GM12878 (cell line): ENCODE data around the gene FGR. TPM values are rescaled to one million over a fixed set of nuclear protein-coding genes. Genes with fewer than 3 reads are reported as not detected.

Experiments
- FOS ChIP-seq: IDR thresholded peaks from 3 replicates; pipeline ENCODE4 v1.6.1; 2011; ENCODE audit warnings: borderline replicate concordance; ENCODE audit not compliant: insufficient read length; ENCODE audit errors: extremely low read depth
- MTA2 ChIP-seq: fragments of 450-650 bp; IDR thresholded peaks from 2 replicates; pipeline ENCODE4 v1.6.1; 2016; ENCODE audit warnings: low read depth, mild to moderate bottlenecking, moderate library complexity
- MTA3 ChIP-seq: IDR thresholded peaks from 2 replicates; pipeline ENCODE4 v1.6.1; 2012; ENCODE audit warnings: low read length, inconsistent platforms, borderline replicate concordance
- MXI1 ChIP-seq: fragments of 150-350 bp; IDR thresholded peaks from 2 replicates; pipeline ENCODE4 v1.6.1; 2011; ENCODE audit warnings: low read depth, mild to moderate bottlenecking, inconsistent platforms, low read length, improper control_type of control experiment
- SP1 ChIP-seq: IDR thresholded peaks from one replicate; pipeline ENCODE4 v1.6.1; 2011; ENCODE audit warnings: low read depth, low read length
- STAT3 ChIP-seq: IDR thresholded peaks from 2 replicates; pipeline ENCODE4 v1.6.1; 2011; ENCODE audit warnings: low read depth, low read length, improper control_type of control experiment
- TCF12 ChIP-seq: IDR thresholded peaks from 2 replicates; pipeline ENCODE4 v1.6.1; 2011; ENCODE audit warnings: low read depth, mild to moderate bottlenecking, low read length
- ZBTB11 ChIP-seq: fragments of 450-650 bp; formaldehyde crosslinking; IDR thresholded peaks from 2 replicates; pipeline ENCODE4 v1.5.0; 2022; ENCODE audit warnings: mild to moderate bottlenecking, missing genetic modification characterization
- ZNF24 ChIP-seq: fragments of 450-650 bp; IDR thresholded peaks from 2 replicates; pipeline ENCODE4 v1.6.1; 2017; ENCODE audit warnings: antibody characterized with exemption, mild to moderate bottlenecking
- polyA plus RNA-seq, 11 experiments: library from polyadenylated mRNA; depleted of rRNA in 4 of 11; unstranded in 6 of 11; stranded (reverse) in 5 of 11; fragments of >200 nt; fragmentation: Nextera tagmentation in 4 of 11; fragmentation: Illumina TruSeq in 1 of 11; extraction: Ambion mirVana in 4 of 11; extraction: Trizol in 1 of 11; gene quantifications; 1 replicate in 1 of 11; 2 replicates in 10 of 11; pipeline versions ENCODE4 v1.2.1 to v1.2.3, GENCODE V29; 2011 to 2016; ENCODE audit warnings: inconsistent platforms in 2 of 11, missing spikeins in 2 of 11, low read depth in 1 of 11
- total RNA-seq, 4 experiments: library from RNA; depleted of rRNA in 3 of 4; stranded (reverse); fragments of >200 nt in 3 of 4; fragmentation: Illumina TruSeq in 1 of 4; extraction: Trizol in 1 of 4; gene quantifications; 2 replicates each; pipeline versions ENCODE4 v1.2.1 to v1.2.3, GENCODE V29; 2013 to 2021

FGR gene
- total and polyA plus RNA-seq, 10 of the 15 experiments (the other 5 are each of a cell fraction or from before 2014, with no cell fraction given): 10.9 to 193 (median 74.7) TPM

- TF ChIP-seq TCF12 (no peak), ZNF24 (no peak), MTA2 (no peak), ZBTB11 (CRISPR knock-in tag) (no peak), MXI1 (peak; percentile 20; the same call in 1 of the 2 replicates), MTA3 (no peak), FOS (no peak), SP1 (no peak), STAT3 (no peak)
Measured at GRCh38 chr1:27603681-27604578, 31.1 kb downstream of the FGR start, which contains the start of gene AHDC1 (continued).
